Limb (tissue), 2 donors: ENCODE data around the gene CAV3.

ENCODE experiments used
- DNase-seq, 2 donors: peaks; one replicate each; pipeline ENCODE4 v3.0.0-alpha.2; 2016; ENCODE audit errors: extremely low spot score in 2 of 2

CAV3 gene

GRCh38 chr3:8734908-8735307 is 1.3 kb downstream of the CAV3 start:
- DNase-seq = no peak

- DNase-seq = no peak
Measured at GRCh38 chr3:8736436-8736835, 2.8 kb downstream of the CAV3 start.

GRCh38 chr3:8737301-8737700 is 3.7 kb downstream of the CAV3 start:
- DNase-seq = no peak

GRCh38 chr3:8737823-8738222 is 4.2 kb downstream of the CAV3 start:
- DNase-seq = no peak

GRCh38 chr3:8738639-8739038 is 5.0 kb downstream of the CAV3 start:
- no peak for DNase-seq

GRCh38 chr3:8739757-8740504 is 6.3 kb downstream of the CAV3 start:
- no peak for DNase-seq

- DNase-seq = peak; percentile 46 to 49
Measured at GRCh38 chr3:8741581-8742261, 8.1 kb downstream of the CAV3 start.

GRCh38 chr3:8743021-8743601 is 9.5 kb downstream of the CAV3 start:
- DNase-seq = no peak

- DNase-seq = no peak
Measured at GRCh38 chr3:8743911-8744310, 10.3 kb downstream of the CAV3 start.

- DNase-seq = no peak
Measured at GRCh38 chr3:8745619-8746370, 12.2 kb downstream of the CAV3 start.

- no peak for DNase-seq
Measured at GRCh38 chr3:8746780-8747345, 13.3 kb downstream of the CAV3 start.

- no peak for DNase-seq
Measured at GRCh38 chr3:8749316-8749715, 15.7 kb downstream of the CAV3 start.

- DNase-seq = no peak
Measured at GRCh38 chr3:8752832-8753231, 19.2 kb downstream of the CAV3 start.

GRCh38 chr3:8755097-8755496 is 21.5 kb downstream of the CAV3 start:
- no peak for DNase-seq

GRCh38 chr3:8755564-8756237 is 22.1 kb downstream of the CAV3 start:
- no peak for DNase-seq

GRCh38 chr3:8756671-8757070 is 23.1 kb downstream of the CAV3 start:
- DNase-seq = peak in 1 of 2 donors; percentile 22

GRCh38 chr3:8757551-8758518 is 24.2 kb downstream of the CAV3 start:
- peak in 1 of 2 donors; percentile 60 for DNase-seq

GRCh38 chr3:8759038-8759707 is 25.6 kb downstream of the CAV3 start:
- DNase-seq = peak in 1 of 2 donors; percentile 12

- DNase-seq = no peak
Measured at GRCh38 chr3:8760091-8760490, 26.5 kb downstream of the CAV3 start.
